Amygdala (tissue), 56 donors: ENCODE data around the gene ARFIP1.
"Not testable (repeated sequence)": the region's sequence is repeated elsewhere in the genome, so short reads cannot be mapped to it uniquely, and the experiment has no call there.

ENCODE experiments used
- DNase-seq, 56 donors: peaks; one replicate each; lab custom pipeline; 2025; lab: John Stamatoyannopoulos, UW

Gene ARFIP1, protein sequence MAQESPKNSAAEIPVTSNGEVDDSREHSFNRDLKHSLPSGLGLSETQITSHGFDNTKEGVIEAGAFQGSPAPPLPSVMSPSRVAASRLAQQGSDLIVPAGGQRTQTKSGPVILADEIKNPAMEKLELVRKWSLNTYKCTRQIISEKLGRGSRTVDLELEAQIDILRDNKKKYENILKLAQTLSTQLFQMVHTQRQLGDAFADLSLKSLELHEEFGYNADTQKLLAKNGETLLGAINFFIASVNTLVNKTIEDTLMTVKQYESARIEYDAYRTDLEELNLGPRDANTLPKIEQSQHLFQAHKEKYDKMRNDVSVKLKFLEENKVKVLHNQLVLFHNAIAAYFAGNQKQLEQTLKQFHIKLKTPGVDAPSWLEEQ

DNA sequence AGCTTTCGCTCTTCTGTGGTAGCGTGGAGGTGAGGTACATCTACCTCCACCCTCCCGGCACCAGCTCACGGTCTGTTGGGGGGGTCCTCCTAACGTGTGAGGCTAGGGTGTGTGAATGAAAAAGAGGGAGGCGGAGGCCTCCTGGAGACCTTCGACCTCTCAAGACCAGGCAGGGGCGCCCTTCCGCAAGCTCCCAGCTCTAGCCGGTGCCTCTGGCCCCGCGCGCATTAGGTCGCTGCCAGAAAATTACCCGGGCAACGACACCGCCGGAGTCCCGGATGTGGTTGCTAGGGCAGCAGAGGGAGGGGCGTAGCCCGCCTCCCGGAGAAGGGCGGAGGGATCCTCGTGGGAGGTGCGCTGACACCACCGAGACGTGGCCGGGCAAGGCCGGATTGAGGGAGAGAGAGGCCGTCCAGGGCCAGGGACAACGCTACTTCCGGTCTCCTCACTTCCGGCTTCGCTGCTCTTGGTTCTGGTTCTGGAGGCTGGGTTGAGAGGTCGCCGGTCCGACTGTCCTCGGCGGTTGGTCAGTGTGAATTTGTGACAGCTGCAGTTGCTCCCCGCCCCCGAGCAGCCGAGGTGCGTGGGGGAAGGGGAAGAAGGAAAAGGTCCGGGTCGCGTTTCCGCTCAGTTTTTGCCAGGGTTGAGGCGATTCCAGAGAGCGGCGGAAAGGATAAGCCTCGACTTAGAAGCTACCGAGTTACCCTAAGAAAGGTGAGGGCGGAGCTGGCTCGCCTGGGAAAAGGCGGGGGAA is at the start of gene ARFIP1, which contains the start of gene TIGD4:
Gene ARFIP1 (plus strand): TSS at position 442 of the 754 bp plus-strand sequence. CDS start 49,680 bp downstream, outside the sequence.
Gene TIGD4 (minus strand): TSS at position 218 of the 754 bp plus-strand sequence. CDS start 8,726 bp downstream, outside the sequence.
- peak; percentile 77 to 99 (median 98) for DNase-seq

DNA sequence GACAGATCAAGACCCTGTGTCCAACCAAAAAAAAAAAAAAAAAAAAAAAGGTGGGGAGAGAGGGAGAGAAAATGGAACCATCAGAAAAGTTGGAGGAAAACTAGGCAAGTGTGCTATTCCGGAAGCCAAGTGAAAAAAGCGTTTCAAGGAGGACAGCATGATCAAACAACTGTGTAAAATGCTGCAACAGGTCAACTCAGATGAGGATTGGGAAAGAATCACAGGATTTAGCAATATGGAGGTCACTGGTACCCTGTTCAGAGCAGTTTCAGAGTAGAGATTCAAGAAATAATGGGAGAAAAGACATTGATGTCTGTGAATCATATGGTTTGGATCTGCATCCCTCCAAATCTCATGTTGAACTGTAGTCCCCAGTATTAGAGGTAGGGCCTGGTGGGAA is 47.8 kb upstream of the ARFIP1 start:
- DNase-seq: no peak

DNA sequence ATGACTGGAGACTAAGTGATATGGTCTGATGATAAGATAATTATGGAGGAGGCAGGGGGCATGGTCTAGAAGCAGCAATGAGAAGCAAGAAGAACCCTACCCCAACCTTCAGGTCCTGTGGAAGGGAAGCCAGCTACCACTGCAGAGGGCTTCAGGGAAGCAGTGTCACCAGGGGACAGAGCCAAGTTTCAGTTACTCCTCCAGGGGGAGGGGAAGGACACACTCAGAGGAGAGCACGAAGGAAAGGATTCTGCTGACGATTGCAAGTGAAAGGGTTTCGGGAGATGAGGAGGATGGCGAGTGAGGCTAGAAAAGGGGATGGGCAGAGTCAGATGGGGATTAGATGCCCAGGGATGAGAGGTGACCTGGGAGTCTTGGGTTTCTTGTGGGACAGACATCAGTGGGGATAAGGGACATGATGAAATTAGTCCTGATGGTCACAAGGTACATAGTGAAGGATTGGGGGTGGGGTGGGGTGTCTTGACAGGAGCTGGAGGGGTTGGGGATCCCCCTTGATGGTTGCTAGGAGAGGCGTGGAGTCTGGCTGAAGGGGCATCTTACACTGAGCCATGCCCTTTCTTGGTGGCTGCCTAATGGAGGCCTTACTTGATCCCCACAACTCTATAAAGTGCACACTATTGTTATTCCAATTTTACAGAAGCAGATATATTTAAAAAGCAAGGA is 45.6 kb upstream of the ARFIP1 start:
- DNase-seq: peak in 1 of 56 donors; percentile 15

DNA sequence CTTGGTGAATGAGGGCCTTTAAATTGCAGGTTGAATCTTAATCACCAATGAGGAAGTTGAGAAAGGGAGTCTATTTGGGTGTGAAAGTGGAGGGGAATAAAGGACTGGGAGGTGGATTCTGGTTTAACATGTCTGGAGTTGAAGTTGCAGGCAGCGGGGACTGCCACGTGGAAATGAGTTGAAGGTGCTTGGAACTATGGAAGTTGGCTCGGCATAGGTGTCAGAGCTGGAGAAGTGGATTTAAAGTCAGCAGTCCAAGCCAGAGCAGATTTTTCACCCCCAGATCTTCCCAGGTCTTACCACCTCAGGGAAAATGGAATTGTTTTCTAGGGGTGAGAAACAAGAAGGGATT is 45.1 kb upstream of the ARFIP1 start:
- no peak for DNase-seq

DNA sequence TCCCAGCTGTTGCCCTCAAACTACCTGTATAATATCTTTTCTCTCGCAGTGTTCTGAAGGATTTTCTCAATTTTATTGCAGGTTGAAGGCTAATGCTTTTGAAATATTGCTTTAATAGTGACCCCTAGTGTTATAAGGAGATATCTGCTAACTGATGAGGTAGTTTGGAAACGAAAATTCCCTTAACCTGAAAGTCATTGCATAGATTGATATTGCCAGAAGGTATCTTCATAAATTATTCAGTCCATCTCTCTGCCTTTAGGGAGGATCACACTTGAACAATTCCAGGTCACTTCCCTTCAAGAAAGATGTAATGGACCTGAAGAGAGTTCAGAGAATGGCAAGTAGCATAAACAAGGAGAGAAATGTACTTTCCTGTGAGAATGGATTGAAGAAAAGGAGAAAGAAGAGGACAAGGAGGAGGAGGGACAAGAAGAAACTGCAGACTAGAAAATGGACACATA is 44.3 kb upstream of the ARFIP1 start:
- peak in 1 of 56 donors; percentile 2 for DNase-seq

DNA sequence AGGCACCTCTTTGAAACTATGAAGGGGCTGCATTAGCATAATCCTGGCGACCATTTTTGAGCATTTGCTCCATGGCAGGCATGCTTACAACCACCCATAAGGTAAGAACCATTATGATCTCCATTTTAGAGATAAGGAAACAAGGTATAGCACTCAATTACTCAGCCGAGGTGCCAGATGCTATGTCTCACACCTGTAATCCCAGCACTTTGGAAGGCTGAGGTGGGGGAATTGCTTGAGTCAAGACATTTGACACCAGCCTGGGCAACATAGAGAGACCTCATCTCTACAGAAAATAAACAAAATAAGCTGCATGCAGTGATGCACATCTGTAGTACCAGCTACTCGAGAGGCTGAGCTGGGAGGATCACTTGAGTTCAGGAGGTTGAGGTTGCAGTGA is 43.8 kb upstream of the ARFIP1 start:
- no peak for DNase-seq

DNA sequence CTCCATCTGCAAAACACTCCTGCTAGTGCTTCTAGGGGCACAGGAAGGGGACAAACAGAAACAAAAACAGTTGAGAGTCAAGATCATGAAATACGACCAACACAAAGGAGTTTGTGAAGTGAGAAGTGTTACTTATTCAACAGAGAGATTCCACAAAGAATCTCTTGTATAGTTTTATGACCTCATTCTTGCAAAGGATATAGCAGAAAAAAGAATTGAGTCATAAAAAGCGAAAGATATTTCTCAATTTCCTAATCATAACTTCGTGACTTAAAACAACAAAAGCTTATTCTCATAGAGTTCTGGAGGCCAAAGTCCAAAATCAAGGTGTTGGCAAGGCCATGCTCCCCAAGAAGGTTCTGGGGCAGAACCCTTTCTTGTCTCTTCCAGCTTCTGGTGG is 40.9 kb upstream of the ARFIP1 start:
- no peak for DNase-seq

DNA sequence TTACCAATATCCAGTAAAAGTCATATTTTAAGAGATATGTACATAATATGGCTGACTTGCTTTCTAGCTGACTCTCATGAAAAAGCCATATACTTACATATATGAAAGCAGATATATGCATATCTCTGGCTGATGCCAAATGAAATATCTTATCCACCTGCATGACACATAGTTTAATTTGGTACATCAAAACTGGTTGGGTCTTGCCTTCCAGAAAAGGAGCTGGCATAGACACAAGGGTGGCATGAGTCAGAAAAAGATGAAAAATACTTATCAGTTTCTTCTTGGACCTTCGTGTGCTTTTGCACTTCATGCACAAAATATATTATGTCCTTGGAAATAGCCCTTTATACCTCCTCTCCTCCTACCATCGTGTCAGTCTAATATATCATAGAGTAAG is 32.3 kb upstream of the ARFIP1 start:
- no peak for DNase-seq

DNA sequence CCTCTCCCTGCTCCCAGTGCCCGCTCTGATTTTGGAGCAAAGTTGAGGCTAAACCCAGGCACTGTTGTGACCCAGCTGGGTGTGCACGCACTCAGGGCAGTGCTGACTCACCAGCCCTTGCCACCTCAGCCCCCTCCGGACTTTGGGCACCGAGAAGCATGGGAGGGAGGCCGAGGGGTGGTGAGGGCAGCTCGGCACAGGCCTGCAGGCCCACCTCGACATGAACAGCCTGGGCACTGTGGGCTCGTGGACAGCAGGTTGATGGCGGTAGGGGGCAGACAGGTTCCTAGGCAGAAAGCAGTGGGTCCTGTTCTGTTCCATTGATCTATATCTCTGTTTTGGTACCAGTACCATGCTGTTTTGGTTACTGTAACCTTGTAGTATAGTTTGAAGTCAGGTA is 31.1 kb upstream of the ARFIP1 start:
- no peak for DNase-seq

DNA sequence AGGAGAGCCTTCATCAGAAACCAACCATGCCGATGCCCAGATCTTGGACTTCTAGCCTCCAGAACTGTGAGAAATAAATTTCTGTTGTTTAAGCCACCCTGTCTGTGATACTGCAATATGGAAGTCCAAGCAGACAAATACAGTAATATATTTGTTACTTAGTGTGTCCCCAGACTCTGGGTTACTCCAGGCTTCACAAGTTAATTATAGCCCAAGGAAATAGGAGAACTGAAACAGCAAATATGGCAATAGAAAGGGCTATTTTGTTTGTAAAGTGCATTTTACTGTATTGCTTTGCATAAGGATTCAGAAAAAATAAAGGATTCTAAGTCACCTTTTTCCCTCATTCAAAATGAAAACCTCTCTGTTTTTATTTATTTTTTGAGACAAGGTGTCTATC is 16.0 kb upstream of the ARFIP1 start:
- DNase-seq: no peak

DNA sequence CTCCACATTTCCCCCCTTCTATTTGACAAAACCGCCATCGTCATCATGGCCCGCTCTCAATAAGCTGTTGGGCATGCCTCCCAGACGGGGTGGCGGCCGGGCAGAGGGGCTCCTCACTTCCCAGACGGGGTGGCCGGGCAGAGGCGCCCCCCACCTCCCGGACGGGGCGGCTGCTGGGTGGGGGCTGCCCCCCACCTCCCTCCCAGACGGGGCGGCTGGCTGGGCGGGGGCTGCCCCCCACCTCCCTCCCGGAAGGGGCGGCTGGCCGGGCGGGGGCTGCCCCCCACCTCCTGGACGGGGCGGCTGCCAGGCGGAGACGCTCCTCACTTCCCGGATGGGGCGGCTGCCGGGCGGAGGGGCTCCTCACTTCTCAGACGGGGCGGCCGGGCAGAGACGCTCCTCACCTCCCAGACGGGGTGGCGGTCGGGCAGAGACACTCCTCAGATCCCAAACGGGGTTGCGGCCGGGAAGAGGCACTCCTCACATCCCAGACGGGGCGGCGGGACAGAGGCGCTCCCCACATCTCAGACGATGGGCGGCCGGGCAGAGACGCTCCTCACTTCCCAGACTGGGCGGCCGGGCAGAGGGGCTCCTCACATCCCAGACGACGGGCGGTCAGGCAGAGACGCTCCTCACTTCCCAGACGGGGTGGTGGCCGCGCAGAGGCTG is 14.6 kb upstream of the ARFIP1 start:
- DNase-seq: not testable (repeated sequence)

DNA sequence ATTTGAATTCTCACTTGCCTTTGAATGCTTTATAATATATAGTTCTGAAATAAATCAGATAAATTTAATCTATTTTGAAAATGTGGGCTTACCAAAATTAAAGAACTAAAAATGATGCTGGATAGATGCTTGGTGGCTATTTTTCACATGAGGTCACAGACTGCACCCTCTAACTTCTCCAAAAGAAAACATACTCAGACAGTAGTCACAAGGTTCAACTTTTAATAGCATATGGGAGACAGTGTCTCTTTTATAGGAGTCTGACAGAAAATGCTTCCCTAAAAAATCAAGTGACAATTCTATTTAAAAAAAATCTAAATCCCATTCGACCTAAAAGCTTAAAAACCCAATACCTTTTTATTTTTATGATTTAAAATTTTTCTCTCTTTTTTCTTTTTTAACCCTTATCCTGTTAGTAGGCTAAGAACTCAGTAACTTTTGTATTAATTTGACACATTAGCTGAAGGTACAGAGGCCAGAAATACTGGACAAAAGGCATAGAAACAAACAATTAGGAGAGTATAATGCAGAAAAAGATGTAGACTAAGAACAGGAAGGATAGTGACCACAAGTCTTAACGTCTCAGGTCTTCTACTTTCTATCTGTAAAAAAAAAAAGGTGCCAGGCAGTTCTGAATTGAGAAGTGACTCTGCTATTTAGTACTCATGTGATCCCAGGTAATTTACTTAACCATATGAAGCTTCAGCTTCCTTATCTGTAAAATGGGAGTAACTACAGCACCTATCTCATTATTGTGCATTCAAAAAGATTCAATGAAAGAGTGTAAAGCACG is 7.8 kb upstream of the ARFIP1 start:
- DNase-seq: no peak

DNA sequence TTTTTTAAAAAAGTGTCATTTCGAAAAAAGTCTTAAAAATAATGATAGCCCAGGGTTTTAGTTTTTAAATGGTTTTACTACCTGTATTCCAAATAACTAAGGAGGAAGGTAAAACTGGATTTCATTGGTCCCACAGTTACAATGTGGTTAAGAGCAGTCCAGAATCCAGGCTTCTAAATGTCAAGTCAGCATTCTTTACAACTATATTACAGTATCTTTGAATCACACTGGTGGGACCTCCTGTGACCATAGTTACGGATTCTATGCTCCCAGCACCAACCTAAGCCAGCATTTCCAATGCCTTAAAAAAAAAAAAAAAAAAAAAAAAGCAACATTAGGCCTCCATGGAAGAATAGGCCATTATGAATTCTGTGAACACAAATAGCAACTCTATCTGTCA is 6.4 kb upstream of the ARFIP1 start:
- no peak for DNase-seq

DNA sequence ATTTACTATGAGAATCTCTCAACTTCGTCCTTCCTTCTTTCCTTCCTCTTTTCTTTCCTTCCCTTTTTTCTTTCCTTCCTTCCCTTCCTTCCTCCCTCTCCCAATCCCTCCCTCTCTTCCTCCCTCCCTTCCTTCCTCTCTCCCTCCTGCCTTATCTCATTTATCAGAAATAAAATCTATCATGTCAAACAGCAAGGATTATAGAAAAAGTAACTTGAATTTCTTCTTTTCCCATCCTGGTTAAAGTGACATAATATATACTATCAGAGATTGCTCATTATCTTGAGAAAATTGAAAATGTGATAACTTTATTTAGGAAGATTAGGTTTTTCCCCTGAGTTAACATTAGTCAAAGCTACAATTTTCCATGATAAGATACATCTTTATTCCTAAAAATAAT is 5.8 kb upstream of the ARFIP1 start:
- DNase-seq: no peak

DNA sequence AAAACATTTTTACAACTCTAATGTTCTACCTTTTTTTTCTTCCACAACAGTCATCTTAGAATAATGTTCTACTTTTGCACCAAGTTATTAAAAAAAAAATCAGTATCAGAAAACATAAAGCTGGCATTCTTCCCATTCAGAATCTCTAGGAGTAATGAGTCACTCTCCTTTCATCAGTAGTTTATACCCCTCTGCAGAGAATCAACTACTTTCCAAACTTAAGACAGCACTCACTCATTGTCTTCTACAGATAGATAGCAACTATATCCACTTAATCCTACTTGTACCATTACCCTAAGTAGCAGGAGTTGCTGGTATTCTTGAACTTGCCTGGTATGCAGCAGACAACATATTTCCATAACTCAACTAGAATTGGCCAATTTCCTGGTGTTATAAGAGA is 3.4 kb upstream of the ARFIP1 start:
- no peak for DNase-seq

DNA sequence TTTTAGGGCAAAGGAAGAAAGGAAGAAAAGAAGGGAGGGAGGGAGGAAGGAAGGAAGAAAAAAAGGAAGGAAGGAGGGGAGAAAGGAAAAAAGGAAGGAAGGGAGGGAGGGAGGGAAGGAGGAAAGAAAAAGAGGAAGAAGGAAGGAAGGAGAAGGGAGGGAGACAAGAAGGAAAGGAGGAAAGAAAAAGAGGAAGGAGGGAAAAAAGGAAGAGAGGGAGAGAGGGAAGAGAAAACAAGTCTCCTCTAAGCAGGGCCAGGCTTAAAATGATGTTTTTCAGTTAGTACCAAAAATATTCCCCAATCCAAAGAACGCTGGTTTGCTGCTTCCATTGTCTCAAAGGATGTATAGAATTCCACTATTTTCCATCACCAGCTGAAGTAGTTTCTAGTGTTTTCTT is 2.3 kb upstream of the ARFIP1 start:
- DNase-seq: no peak

DNA sequence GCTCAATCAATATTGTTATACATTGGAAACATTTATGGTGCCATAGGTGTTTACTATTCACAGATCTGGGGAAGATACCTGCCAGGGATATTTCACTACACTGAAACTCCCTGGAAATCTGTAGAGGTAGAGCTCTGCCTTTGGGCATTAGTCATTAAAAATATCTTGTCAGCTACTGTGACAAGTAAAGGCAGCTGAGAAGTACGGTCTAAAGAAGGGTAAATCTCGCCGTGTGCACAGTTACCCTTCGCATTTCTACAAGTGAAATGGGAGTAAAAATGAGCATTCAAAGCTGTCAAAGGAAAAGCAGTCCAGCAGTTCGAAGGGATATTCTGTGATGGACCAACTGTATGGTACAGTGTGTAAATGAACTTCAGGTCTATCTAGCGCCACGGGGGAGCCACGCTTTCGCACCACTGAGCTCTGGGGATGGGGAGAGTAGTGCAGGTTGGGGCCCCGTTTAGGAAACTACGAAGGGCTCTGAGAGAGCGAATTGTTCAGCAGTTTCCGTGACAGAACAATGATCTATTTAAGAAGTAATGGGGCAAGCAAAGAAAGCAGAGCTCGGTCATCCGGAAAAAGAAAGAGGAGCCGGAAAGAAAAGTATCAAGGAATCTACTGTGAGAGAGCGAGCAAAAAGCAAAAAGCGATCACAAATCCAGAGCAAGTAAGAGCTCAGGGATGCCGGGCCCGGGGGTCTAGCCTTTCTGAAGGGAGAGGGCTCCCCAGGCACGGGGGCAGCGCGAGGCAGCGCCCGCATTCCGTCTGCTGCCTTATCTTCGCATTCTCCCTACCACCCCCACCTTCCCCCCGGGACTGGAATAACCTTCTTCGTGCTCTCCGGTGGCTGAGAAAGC is 870 bp upstream of the ARFIP1 start:
- DNase-seq: peak in 28 of 56 donors; percentile 2 to 69 (median 35)

DNA sequence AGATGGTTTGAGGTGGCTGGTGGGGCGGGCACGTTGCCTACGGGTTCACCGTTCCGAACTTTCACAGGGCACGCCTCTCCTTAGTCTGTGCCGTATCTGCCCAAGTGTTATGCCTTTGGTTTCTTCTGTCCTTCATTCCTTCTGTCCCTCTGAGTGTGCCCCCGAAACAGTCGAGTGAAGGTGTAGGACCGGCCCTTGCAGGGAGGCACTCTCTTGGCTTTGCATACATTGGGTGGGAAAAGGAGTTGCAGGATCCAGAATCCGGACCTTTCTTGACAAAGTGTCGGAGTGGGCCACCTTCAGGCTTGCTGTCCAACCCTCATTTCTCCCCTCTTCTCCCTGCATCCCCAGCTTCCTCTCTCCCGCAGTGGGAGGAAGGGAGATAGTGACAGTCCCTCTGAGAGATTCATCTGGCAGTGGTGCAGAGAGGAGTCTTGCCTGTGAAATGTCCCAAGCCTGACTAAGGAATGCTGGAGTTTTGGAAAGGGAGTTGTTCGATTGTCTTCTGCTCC is 569 bp downstream of the ARFIP1 start:
- peak in 19 of 56 donors; percentile 21 to 64 (median 39) for DNase-seq
